ENCODE results near the gene RBMS1.
A peak's percentile ranks its signal among the peaks of the same experiment; 100 is the strongest.
"Not testable (repeated sequence)": the region's sequence is repeated elsewhere in the genome, so short reads cannot be mapped to it uniquely, and the experiment has no call there.

The RBMS1 gene

GRCh38 chr2:160375802-160376469, 117.7 kb downstream of the RBMS1 start:
- H3K4me3 Mint-ChIP-seq: no peak overlapping the region
- H3K27me3 Mint-ChIP-seq: no peaks in the 10 kb centered on the region
- no peak for DNase-seq (ENCODE audit: low spot score in 2 of 2)
- ATAC-seq (ENCODE audit: low read depth): peak; percentile 81
- no peaks in the 10 kb centered on the region for H3K9me3 Mint-ChIP-seq
- no peak overlapping the region for H3K27ac Mint-ChIP-seq
- peaks cover 2% of the 10 kb centered on the region for H3K36me3 Mint-ChIP-seq
- H3K4me1 Mint-ChIP-seq: peaks cover 41% of the 10 kb centered on the region

GRCh38 chr2:160375037-160375436, 118.6 kb downstream of the RBMS1 start:
- no peak for ATAC-seq (ENCODE audit: low read depth)
- Mint-ChIP-seq H3K27me3 (no peaks in the 10 kb centered on the region), H3K9me3 (no peaks in the 10 kb centered on the region), H3K4me3 (no peak overlapping the region), H3K27ac (no peak overlapping the region), H3K36me3 (peaks cover 2% of the 10 kb centered on the region), H3K4me1 (peaks cover 37% of the 10 kb centered on the region)
- DNase-seq (ENCODE audit: low spot score in 2 of 2): no peak

- Mint-ChIP-seq H3K27me3 (no peaks in the 10 kb centered on the region), H3K27ac (peak overlapping the region; percentile 16), H3K36me3 (peaks cover 2% of the 10 kb centered on the region), H3K4me1 (peaks cover 41% of the 10 kb centered on the region), H3K9me3 (no peaks in the 10 kb centered on the region), H3K4me3 (no peak overlapping the region)
- DNase-seq (ENCODE audit: low spot score in 2 of 2): no peak
- no peak for ATAC-seq (ENCODE audit: low read depth)
These were observed 119.9 kb downstream of the RBMS1 start for GRCh38 chr2:160373666-160374065.

- Mint-ChIP-seq H3K27ac (peak overlapping the region; percentile 16), H3K4me3 (no peak overlapping the region)
These were observed 120.3 kb downstream of the RBMS1 start for GRCh38 chr2:160373263-160373662.

GRCh38 chr2:160372585-160372984, 121.0 kb downstream of the RBMS1 start:
- Mint-ChIP-seq H3K4me1 (peaks cover 49% of the 10 kb centered on the region), H3K4me3 (no peak overlapping the region), H3K27me3 (no peaks in the 10 kb centered on the region), H3K27ac (peak overlapping the region; percentile 28), H3K9me3 (no peaks in the 10 kb centered on the region), H3K36me3 (peaks cover 2% of the 10 kb centered on the region)
- no peak for ATAC-seq (ENCODE audit: low read depth)
- no peak for DNase-seq (ENCODE audit: low spot score in 2 of 2)

More at GRCh38 chr2:160373263-160373662, 120.3 kb downstream of the RBMS1 start:
- DNase-seq (ENCODE audit: low spot score in 2 of 2) (no peak), ATAC-seq (ENCODE audit: low read depth) (no peak)
- Mint-ChIP-seq H3K27me3 (no peaks in the 10 kb centered on the region), H3K9me3 (no peaks in the 10 kb centered on the region), H3K36me3 (peaks cover 2% of the 10 kb centered on the region), H3K4me1 (peaks cover 43% of the 10 kb centered on the region)

- H3K9me3 Mint-ChIP-seq: no peaks in the 10 kb centered on the region
These were observed 121.6 kb downstream of the RBMS1 start for GRCh38 chr2:160372010-160372356.

GRCh38 chr2:160371251-160372009, 122.2 kb downstream of the RBMS1 start:
- DNase-seq (ENCODE audit: low spot score in 2 of 2) (no peak), ATAC-seq (ENCODE audit: low read depth) (no peak)
- Mint-ChIP-seq H3K9me3 (no peaks in the 10 kb centered on the region), H3K36me3 (peaks cover 4% of the 10 kb centered on the region), H3K4me3 (no peak overlapping the region), H3K27ac (no peak overlapping the region), H3K27me3 (no peaks in the 10 kb centered on the region), H3K4me1 (peaks cover 39% of the 10 kb centered on the region)

More at GRCh38 chr2:160372010-160372356, 121.6 kb downstream of the RBMS1 start:
- no peak overlapping the region for H3K27ac Mint-ChIP-seq
- H3K4me1 Mint-ChIP-seq: peaks cover 44% of the 10 kb centered on the region
- DNase-seq (ENCODE audit: low spot score in 2 of 2): no peak
- H3K36me3 Mint-ChIP-seq: peaks cover 2% of the 10 kb centered on the region
- no peak overlapping the region for H3K4me3 Mint-ChIP-seq
- no peaks in the 10 kb centered on the region for H3K27me3 Mint-ChIP-seq
- no peak for ATAC-seq (ENCODE audit: low read depth)

GRCh38 chr2:160368988-160369930, 124.3 kb downstream of the RBMS1 start:
- Mint-ChIP-seq H3K4me1 (peaks cover 36% of the 10 kb centered on the region), H3K4me3 (no peak overlapping the region), H3K9me3 (no peaks in the 10 kb centered on the region), H3K27ac (no peak overlapping the region), H3K27me3 (no peaks in the 10 kb centered on the region), H3K36me3 (peaks cover 17% of the 10 kb centered on the region)
- no peak for ATAC-seq (ENCODE audit: low read depth)
- DNase-seq (ENCODE audit: low spot score in 2 of 2): no peak

GRCh38 chr2:160367887-160368286, 125.7 kb downstream of the RBMS1 start:
- Mint-ChIP-seq H3K27ac (no peak overlapping the region), H3K4me1 (peaks cover 35% of the 10 kb centered on the region), H3K9me3 (no peaks in the 10 kb centered on the region), H3K4me3 (peak overlapping the region; percentile 12), H3K36me3 (peaks cover 24% of the 10 kb centered on the region), H3K27me3 (no peaks in the 10 kb centered on the region)
- DNase-seq (ENCODE audit: low spot score in 2 of 2) (no peak), ATAC-seq (ENCODE audit: low read depth) (peak; percentile 56)

- not testable (repeated sequence) for DNase-seq (ENCODE audit: low spot score in 2 of 2); H3K9me3 Mint-ChIP-seq; H3K27ac Mint-ChIP-seq; H3K27me3 Mint-ChIP-seq; H3K4me3 Mint-ChIP-seq; ATAC-seq (ENCODE audit: low read depth)
- peaks cover 30% of the 10 kb centered on the region for H3K4me1 Mint-ChIP-seq
- H3K36me3 Mint-ChIP-seq: peaks cover 26% of the 10 kb centered on the region
These were observed 126.5 kb downstream of the RBMS1 start for GRCh38 chr2:160367139-160367538.

GRCh38 chr2:160366474-160366873, 127.1 kb downstream of the RBMS1 start:
- peaks cover 24% of the 10 kb centered on the region for H3K4me1 Mint-ChIP-seq
- H3K36me3 Mint-ChIP-seq: peaks cover 26% of the 10 kb centered on the region

GRCh38 chr2:160365716-160366367, 127.8 kb downstream of the RBMS1 start:
- Mint-ChIP-seq H3K27me3 (no peaks in the 10 kb centered on the region), H3K36me3 (peaks cover 26% of the 10 kb centered on the region), H3K27ac (no peak overlapping the region), H3K9me3 (no peaks in the 10 kb centered on the region), H3K4me1 (peaks cover 24% of the 10 kb centered on the region), H3K4me3 (no peak overlapping the region)
- DNase-seq (ENCODE audit: low spot score in 2 of 2) (no peak), ATAC-seq (ENCODE audit: low read depth) (no peak)

More at GRCh38 chr2:160366474-160366873, 127.1 kb downstream of the RBMS1 start:
- Mint-ChIP-seq H3K27me3 (no peaks in the 10 kb centered on the region), H3K27ac (no peak overlapping the region), H3K9me3 (no peaks in the 10 kb centered on the region), H3K4me3 (no peak overlapping the region)
- ATAC-seq (ENCODE audit: low read depth): no peak
- DNase-seq (ENCODE audit: low spot score in 2 of 2): no peak

GRCh38 chr2:160364364-160364763, 129.2 kb downstream of the RBMS1 start:
- no peak overlapping the region for H3K4me3 Mint-ChIP-seq
- DNase-seq (ENCODE audit: low spot score in 2 of 2) (no peak), ATAC-seq (ENCODE audit: low read depth) (no peak)
- no peaks in the 10 kb centered on the region for H3K27me3 Mint-ChIP-seq
- H3K9me3 Mint-ChIP-seq: no peaks in the 10 kb centered on the region
- no peak overlapping the region for H3K27ac Mint-ChIP-seq
- H3K36me3 Mint-ChIP-seq: peaks cover 26% of the 10 kb centered on the region
- peaks cover 21% of the 10 kb centered on the region for H3K4me1 Mint-ChIP-seq

Measured in memory B cell (primary cell).